Transverse colon (tissue), 3 donors: ENCODE measurements around the gene PTPRJ.

Experiments used
- CTCF ChIP-seq, 5 experiments: fragments of 200-600 bp in 3 of 5; fragments of 450-650 bp in 2 of 5; sonication (generic) in 3 of 5; IDR thresholded peaks; 1 replicate in 2 of 5; 2 replicates in 3 of 5; pipeline ENCODE4 v1.5.1; 2016 to 2017; ENCODE audit warnings: antibody characterized with exemption in 5 of 5, inconsistent platforms in 3 of 5, mild to moderate bottlenecking in 2 of 5, moderate library complexity in 1 of 5
- POLR2A ChIP-seq: fragments of 450-650 bp; IDR thresholded peaks from one replicate; pipeline ENCODE4 v1.6.1; 2016; ENCODE audit warnings: antibody characterized with exemption, mild to moderate bottlenecking, moderate library complexity

- TF ChIP-seq CTCF (IDR thresholded peaks at IDR 0.05) (no peak), POLR2A (no peak)
These were observed 83.9 kb downstream of the PTPRJ start for GRCh38 chr11:48064306-48064705.
